T-helper 9 cell (primary cell): ENCODE results near the gene EPB41L3.
"Not testable (repeated sequence)": the region's sequence is repeated elsewhere in the genome, so short reads cannot be mapped to it uniquely, and the experiment has no call there.

Experiments used
- DNase-seq: peaks from one replicate; pipeline ENCODE4 v3.0.0-alpha.2; 2020

EPB41L3 gene

DNA sequence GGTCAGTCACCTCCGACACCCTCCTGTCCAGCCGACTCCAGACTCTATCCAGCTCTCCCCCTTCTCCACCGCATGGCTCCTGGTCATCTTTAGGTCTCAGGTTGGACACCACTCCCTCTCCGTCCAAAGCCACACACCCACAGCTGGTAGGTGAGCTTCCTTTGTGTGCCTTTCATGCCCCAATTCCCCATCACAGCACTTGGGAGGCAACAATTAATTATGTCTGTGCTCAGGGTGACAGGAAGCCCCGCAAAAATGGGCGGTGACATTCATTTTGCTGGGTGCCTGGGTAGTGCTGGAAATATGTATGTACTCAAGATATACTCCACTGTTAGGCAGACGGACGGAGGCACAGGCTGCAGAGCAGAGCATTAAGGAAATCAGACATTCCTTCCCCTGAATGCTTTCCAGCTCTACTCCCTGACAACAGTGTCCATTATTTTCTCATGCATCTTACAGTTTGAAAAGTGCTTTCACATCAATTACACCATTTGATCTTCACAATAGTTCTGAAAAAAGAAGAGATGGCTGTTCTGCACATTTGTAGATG, 13.1 kb downstream of the EPB41L3 start:
- DNase-seq = no peak

DNA sequence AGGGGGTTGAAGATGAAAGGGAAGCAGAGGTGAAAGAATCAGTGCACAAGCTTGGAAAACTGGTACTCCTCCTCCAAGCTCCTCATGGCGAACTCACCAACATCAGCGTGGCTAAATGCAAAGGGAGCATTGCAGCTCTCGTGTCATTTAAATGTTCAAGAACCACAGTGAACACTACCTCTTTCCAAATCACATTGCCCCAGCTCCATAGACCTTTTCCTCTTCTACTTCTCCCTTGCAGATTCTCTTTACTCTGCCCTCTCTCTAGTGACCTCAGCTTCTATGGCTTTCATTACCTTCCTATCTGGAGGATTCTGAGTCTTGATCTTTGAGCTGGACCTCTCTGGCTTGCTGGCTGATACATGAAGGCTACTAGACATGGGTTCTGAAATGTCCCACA, 14.3 kb downstream of the EPB41L3 start:
- no peak for DNase-seq

DNA sequence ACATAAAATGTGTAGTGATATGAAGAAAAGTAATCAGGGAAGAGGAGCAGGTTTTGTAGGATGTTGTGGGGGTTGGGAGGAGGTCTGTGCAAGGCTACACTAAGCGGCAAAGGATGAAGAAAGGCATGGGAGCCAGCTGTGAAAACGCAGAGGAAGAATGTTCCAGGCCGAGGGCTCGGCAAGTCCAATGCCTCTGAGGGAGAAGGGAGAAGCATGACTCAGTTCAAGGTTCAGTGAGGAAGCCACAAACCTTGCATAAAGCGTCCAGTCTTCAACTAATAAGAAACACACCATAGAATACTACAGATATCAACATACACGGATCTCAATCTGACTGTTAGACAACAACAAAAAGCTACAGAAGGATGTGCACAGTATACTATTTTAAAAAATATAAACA, 16.2 kb downstream of the EPB41L3 start:
- no peak for DNase-seq

DNA sequence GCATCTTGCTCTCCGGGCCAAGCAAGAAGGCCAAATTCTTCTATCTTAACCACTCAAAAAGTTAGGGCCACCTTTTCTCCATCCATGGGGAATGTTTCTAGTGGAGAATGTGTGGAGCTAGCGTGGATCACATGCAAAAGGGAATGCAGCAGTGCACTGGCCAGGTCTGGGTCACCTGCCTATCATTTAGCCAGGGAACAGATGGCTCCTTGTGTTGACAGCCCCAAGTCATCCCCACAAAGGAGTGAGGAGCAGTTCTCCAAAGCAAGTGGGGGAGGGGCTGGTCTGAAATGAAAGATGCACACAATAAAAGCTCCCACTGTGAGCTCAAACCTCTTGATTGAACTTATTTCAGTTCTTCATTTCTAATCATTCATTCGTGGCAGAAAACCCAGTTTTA, 19.1 kb downstream of the EPB41L3 start:
- DNase-seq = no peak

DNA sequence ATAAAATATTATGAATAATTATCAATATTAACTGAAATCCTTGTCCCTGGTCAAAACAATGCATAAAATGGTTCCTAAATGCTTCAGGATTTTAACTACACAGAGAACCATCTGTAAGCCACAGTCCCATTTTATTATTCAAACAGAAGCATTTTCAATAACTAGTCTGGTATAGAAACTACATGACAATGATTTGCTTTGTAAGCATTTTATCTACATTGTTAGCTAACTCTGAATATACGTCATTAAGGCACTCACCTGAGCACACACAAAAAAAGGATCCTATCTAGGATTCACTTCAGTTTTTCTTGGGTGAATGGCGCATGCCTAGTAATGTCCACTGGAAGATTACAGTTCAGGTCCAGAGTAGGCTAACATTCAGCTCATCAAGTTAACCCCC, 22.8 kb downstream of the EPB41L3 start:
- DNase-seq = no peak

DNA sequence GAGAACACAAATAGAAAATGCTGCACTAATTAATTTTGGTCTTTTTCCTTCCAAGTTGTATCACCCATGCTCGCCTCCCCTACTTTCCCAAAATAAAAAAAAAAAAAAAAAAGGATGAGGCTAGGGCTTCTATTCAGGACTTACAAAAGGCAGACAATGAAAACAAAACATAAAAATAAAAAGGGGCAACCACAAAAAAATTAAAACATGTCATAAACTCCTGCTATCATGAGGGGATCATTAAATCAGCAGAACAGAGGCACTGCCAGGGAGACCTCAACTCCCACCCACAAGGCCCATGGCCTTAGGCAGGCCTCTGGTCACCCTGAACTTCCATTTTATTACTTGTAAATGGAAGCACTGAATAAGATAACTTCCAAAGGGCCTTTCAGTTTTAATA, 23.3 kb downstream of the EPB41L3 start:
- no peak for DNase-seq

- DNase-seq = no peak
Measured at GRCh38 chr18:5519448-5520298, 24.1 kb downstream of the EPB41L3 start.

DNA sequence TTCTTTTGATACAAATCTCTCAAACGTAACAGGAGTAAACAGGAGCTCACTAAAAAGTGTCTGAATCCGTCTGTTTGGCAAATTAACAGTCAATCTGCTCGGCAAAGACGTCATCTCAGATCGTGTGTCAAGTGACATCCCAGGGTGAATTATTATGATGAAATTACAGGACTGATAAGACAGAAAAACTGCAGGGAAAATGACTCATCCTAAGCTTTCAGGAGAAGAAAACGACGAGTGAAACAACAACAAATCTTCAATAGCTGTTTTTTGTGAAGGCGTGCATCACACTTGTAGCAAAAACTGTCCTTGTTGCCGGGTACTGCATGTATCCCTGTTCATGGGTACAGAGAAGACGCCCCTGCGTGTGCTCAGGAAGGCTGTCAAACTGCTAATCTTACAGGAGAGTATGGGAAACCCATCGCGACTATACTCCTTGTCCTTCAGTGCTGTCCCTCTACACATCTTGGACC, 24.9 kb downstream of the EPB41L3 start:
- DNase-seq = no peak

GRCh38 chr18:5518179-5518770, 25.5 kb downstream of the EPB41L3 start:
- no peak for DNase-seq

GRCh38 chr18:5516841-5517240, 27.0 kb downstream of the EPB41L3 start:
- no peak for DNase-seq

GRCh38 chr18:5515011-5515784, 28.6 kb downstream of the EPB41L3 start:
- DNase-seq = no peak

DNA sequence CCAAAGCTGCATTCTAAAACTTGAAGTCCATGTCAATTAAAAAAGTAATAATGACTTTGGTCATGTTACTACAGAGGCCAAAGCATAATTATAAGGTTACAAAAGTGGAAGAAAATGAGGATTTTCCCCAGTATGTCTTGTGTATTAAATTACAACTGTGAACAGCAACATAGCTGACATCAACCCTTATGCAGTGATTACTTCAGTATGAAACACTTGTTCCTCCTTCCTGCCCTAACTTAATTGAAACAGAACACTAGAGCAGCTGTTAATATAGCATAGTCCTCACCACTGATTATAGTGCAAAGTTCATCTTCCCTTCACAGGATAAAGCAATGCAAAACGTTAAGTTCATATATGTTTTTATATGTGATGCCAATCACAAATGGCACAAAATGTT, 29.9 kb downstream of the EPB41L3 start:
- DNase-seq = no peak

GRCh38 chr18:5512176-5512575, 31.6 kb downstream of the EPB41L3 start:
- DNase-seq = no peak

- DNase-seq = not testable (repeated sequence)
Measured at GRCh38 chr18:5511541-5511940, 32.3 kb downstream of the EPB41L3 start.

- DNase-seq = no peak
Measured at GRCh38 chr18:5510135-5510846, 33.5 kb downstream of the EPB41L3 start.

DNA sequence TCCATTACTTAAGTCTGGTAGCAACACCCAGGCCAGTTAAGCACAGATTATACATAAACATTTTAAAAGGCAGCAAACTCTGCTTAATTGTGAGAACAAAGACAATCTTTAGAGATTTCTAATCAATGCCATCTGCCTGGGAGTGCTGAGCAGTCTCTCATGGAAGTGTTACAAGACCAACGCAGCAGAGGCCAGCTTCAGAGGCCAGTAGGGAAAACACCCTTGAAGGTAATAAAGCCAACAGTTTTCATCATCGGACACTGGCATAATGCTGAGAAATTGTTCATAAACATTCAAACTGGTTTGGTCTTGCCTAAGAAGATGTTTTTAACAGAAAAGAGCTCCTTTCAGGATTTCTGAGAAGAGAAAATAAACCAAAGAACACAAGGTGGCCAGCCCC, 35.0 kb downstream of the EPB41L3 start:
- no peak for DNase-seq

DNA sequence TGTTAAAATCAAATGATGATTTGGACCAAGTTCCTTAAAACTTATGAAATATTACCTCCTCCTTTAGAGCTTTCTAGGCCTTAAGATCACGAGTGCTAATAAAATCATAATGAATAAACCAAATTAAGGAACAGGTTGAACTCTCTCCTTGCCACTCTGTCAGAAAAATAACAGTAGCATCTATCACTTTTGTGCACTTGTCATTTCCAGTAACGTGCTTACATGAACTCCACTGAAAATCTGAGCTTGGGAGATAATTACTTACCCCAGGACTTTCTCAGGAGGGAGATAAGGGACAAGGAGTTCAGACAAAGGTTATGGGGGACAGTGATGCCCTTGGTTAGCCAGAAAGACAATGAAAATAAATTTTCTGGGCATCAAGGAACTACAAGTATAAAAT, 36.0 kb downstream of the EPB41L3 start:
- DNase-seq = no peak

- no peak for DNase-seq
Measured at GRCh38 chr18:5506174-5506573, 37.6 kb downstream of the EPB41L3 start.

DNA sequence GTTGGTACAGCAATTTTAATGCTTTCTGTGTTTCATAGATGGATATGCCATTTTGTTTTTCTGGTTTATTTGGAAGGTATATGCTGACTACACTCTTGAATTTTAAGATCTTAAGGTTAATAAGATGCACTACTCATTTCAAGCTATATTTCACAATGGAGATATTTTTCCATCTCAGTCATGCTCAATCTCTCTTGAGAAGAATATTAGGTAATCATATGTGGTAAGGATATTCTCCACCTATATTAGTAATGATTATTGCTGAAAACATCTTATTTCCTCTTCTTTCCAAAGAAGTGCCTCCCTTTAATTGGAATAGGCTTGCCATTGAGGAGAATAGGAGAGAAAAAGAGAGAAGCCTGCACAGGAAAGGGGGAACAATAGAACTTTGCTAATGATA, 40.1 kb downstream of the EPB41L3 start:
- no peak for DNase-seq

GRCh38 chr18:5500158-5500939, 43.4 kb downstream of the EPB41L3 start:
- DNase-seq = no peak

GRCh38 chr18:5498452-5498851, 45.3 kb downstream of the EPB41L3 start:
- no peak for DNase-seq

- DNase-seq = no peak
Measured at GRCh38 chr18:5496305-5496704, 47.5 kb downstream of the EPB41L3 start.
